PC-3 (cell line): ENCODE data around the gene TAS2R14. TPM values are rescaled to one million over a fixed set of nuclear protein-coding genes. Genes with fewer than 3 reads are reported as not detected.

Experiments used
- ATAC-seq: fragments of 200-7000 bp; cut with Tn5 transposase; 2 replicates; pipeline ENCODE4 v1.9.1; 2020; ENCODE audit warnings: mild to moderate bottlenecking, moderate library complexity
- BruUV-seq: library from RNA; stranded (reverse); fragments of 400-500 nt; replicated peaks from 2 replicates; lab custom pipeline; 2021; lab: Mats Ljungman, UMichigan
- CTCF ChIA-PET: fragments of 300-600 bp; sonication (Branson Sonifier 250); formaldehyde crosslinking; loops from one replicate; lab custom pipeline; 2022; ENCODE audit warnings: antibody characterized with exemption; lab: Charles Lee
- POLR2A ChIA-PET: fragments of 300-600 bp; sonication (Branson Sonifier 250); formaldehyde crosslinking; loops from one replicate; lab custom pipeline; 2022; ENCODE audit warnings: antibody characterized with exemption; ENCODE audit not compliant: unreplicated experiment; lab: Charles Lee
- DNase-seq: peaks from one replicate; pipeline ENCODE4 v3.0.0-alpha.2; 2015
- H2AFZ ChIP-seq: fragments of 300-600 bp; sonication (generic); 2 replicates; pipeline ENCODE4 v1.6.0; 2016; ENCODE audit warnings: antibody characterized with exemption, low read length
- H3F3A ChIP-seq: fragments of 300-600 bp; sonication (generic); one replicate; pipeline ENCODE4 v1.6.0; 2017; ENCODE audit warnings: antibody characterized with exemption, low read length, control low read depth, mild to moderate bottlenecking; ENCODE audit not compliant: unreplicated experiment
- H3K27ac ChIP-seq: fragments of 300-600 bp; sonication (generic); 2 replicates; pipeline ENCODE4 v1.5.1; 2016; ENCODE audit warnings: mild to moderate bottlenecking, low read length
- H3K27me3 ChIP-seq: fragments of 300-600 bp; sonication (generic); 2 replicates; pipeline ENCODE4 v1.6.1; 2016; ENCODE audit warnings: low read length, mixed read lengths
- H3K36me3 ChIP-seq: fragments of 300-600 bp; sonication (generic); 2 replicates; pipeline ENCODE4 v1.6.1; 2016; ENCODE audit warnings: low read depth, mixed run types, low read length, mixed read lengths
- H3K4me1 ChIP-seq: fragments of 300-600 bp; sonication (generic); 2 replicates; pipeline ENCODE4 v1.5.1; 2016; ENCODE audit warnings: low read length; ENCODE audit not compliant: insufficient read depth
- H3K4me2 ChIP-seq: fragments of 300-600 bp; sonication (generic); 2 replicates; pipeline ENCODE4 v1.6.0; 2016; ENCODE audit warnings: low read length
- H3K4me3 ChIP-seq: fragments of 300-600 bp; sonication (generic); 2 replicates; pipeline ENCODE4 v1.5.1; 2016; ENCODE audit warnings: mild to moderate bottlenecking, low read length, mixed read lengths
- H3K79me2 ChIP-seq: fragments of 300-600 bp; sonication (generic); 2 replicates; pipeline ENCODE4 v1.6.1; 2017; ENCODE audit warnings: low read length, mixed read lengths
- H3K9ac ChIP-seq: fragments of 300-600 bp; sonication (generic); 2 replicates; pipeline ENCODE4 v1.6.0; 2016; ENCODE audit warnings: mild to moderate bottlenecking, low read length
- H3K9me2 ChIP-seq: fragments of 300-600 bp; sonication (generic); replicated peaks from 2 replicates; pipeline ENCODE4 v1.6.1; 2016; ENCODE audit warnings: mixed run types, low read length, mixed read lengths
- H3K9me3 ChIP-seq: fragments of 300-600 bp; sonication (generic); 2 replicates; pipeline ENCODE4 v1.6.1; 2016; ENCODE audit warnings: low read length, mixed read lengths
- H4K20me1 ChIP-seq: fragments of 300-600 bp; sonication (generic); 2 replicates; pipeline ENCODE4 v1.6.1; 2016; ENCODE audit warnings: low read length, mixed read lengths
- EZH2 ChIP-seq: fragments of 300-600 bp; sonication (generic); IDR thresholded peaks from one replicate; pipeline ENCODE4 v1.6.1; 2017; ENCODE audit warnings: antibody characterized with exemption, mild to moderate bottlenecking, low read length; ENCODE audit not compliant: unreplicated experiment
- EZH2phosphoT487 ChIP-seq: fragments of 300-600 bp; sonication (generic); IDR thresholded peaks from 2 replicates; pipeline ENCODE4 v1.6.1; 2018; ENCODE audit warnings: mild to moderate bottlenecking, antibody characterized with exemption, low read length, borderline replicate concordance
- intact Hi-C: fragments of 100-400 bp; cut with micrococcal nuclease; formaldehyde crosslinking; loops from 2 replicates; pipeline ENCODE4 v1.9.0; 2023
- total RNA-seq: library from RNA; depleted of rRNA; stranded (reverse); fragments of >200 nt; gene quantifications from 2 replicates; pipeline ENCODE4 v1.2.3, GENCODE V29; 2014
- TF ChIP-seq, protein P1 (sequence below): fragments of 300-600 bp; sonication (generic); conservative IDR thresholded peaks from 2 replicates; pipeline ENCODE4 v1.5.1; 2017; ENCODE audit warnings: antibody characterized with exemption, low read depth, mild to moderate bottlenecking, low read length

TAS2R14 gene
- total RNA-seq, 1 experiment from 2014 or later = 1.8 TPM

DNA sequence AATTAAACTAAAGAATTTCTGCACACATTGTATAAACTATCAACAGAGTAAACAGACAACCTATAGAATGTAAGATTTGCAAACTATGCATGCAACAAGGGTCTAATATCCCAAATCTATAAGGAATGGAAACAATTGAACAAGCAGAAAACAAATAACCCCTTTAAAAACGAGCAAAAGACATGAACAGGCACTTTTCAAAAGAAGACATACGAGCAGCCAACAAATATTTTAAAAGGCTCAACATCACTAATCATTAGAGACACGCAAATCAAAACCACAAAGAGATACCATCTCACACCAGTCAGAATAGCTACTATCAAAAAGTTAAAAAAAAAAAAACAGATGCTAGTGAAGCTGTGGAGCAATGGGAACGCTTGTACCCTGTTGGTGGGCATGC, 34.4 kb downstream of the TAS2R14 start:
- Histone ChIP-seq H3K4me3 (no peak overlapping the region), H3K9me2 (no peaks in the 10 kb centered on the region), H3K4me2 (no peak overlapping the region), H3K4me1 (no peaks in the 10 kb centered on the region), H3K9me3 (no peaks in the 10 kb centered on the region), H4K20me1 (no peaks in the 10 kb centered on the region), H3K36me3 (no peaks in the 10 kb centered on the region), H3K79me2 (no peaks in the 10 kb centered on the region), H3K9ac (no peak overlapping the region), H3F3A (no peaks in the 10 kb centered on the region), H3K27ac (no peak overlapping the region), H2AFZ (no peak overlapping the region), H3K27me3 (no peaks in the 10 kb centered on the region)
- ATAC-seq (no peak), DNase-seq (no peak)
- intact Hi-C loops = no loop called here
- no peak for TF ChIP-seq EZH2
- TF ChIP-seq, protein P1, sequence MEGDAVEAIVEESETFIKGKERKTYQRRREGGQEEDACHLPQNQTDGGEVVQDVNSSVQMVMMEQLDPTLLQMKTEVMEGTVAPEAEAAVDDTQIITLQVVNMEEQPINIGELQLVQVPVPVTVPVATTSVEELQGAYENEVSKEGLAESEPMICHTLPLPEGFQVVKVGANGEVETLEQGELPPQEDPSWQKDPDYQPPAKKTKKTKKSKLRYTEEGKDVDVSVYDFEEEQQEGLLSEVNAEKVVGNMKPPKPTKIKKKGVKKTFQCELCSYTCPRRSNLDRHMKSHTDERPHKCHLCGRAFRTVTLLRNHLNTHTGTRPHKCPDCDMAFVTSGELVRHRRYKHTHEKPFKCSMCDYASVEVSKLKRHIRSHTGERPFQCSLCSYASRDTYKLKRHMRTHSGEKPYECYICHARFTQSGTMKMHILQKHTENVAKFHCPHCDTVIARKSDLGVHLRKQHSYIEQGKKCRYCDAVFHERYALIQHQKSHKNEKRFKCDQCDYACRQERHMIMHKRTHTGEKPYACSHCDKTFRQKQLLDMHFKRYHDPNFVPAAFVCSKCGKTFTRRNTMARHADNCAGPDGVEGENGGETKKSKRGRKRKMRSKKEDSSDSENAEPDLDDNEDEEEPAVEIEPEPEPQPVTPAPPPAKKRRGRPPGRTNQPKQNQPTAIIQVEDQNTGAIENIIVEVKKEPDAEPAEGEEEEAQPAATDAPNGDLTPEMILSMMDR = no peak
- TF ChIP-seq EZH2phosphoT487 = no peak
- no TSS peak for BruUV-seq
- ChIA-PET POLR2A (no interaction called here), CTCF (no interaction called here)

DNA sequence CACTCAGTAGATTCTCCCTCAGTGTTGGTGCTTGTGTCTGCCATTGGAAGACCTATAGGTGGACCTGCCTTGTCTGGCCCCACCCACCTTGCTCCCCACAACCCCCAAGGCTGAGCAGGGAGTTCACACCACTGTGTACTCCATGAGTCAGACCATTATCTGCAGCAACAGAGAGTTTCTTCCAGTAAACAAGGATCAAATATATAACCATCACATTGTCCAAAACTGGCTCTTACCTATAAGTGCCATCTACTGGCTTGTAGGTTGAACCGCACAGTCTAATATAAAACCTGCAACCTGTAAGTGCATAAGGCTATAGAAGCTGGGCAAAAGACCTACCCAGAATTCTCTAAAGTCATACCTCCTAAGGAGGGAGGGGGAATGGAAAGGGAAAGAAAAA, 37.6 kb downstream of the TAS2R14 start:
- Histone ChIP-seq H3K36me3 (no peaks in the 10 kb centered on the region), H3K9me2 (no peaks in the 10 kb centered on the region), H3K79me2 (no peaks in the 10 kb centered on the region), H2AFZ (no peak overlapping the region), H4K20me1 (no peaks in the 10 kb centered on the region), H3K4me2 (no peak overlapping the region), H3K4me1 (no peaks in the 10 kb centered on the region), H3K4me3 (no peak overlapping the region), H3K9me3 (no peaks in the 10 kb centered on the region), H3F3A (no peaks in the 10 kb centered on the region), H3K9ac (no peak overlapping the region), H3K27me3 (no peaks in the 10 kb centered on the region), H3K27ac (no peak overlapping the region)
- TF ChIP-seq, protein P1 = peak; percentile 57
- TF ChIP-seq EZH2phosphoT487 = no peak
- DNase-seq (peak; percentile 45), ATAC-seq (peak; percentile 77)
- intact Hi-C loops = loop anchor here (2.0 kb wide), 1 partner anchor 131 kb away; no protein-coding TSS in a partner anchor
- POLR2A ChIA-PET = no interaction called here
- BruUV-seq = no TSS peak
- CTCF ChIA-PET = no interaction called here

DNA sequence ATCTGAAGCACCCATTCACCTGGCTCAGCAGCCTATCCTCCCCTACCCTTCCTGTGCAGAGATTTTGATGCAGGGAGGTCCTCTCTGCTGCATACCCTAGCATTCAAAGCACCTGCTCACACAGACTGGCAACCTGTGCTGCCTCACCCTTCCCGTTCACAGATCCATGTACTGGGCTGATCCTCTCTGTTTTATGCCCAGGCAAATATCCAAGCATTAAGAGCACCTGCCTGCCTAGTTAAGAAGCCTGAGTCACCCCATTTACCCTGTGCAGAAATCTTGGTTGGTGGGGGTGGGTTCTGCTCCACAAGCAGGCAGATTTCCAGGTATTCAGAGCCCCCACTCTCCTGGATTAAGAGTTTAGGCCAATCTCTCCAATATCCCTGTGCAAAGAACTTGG, 38.1 kb downstream of the TAS2R14 start:
- Histone ChIP-seq H3K79me2 (no peaks in the 10 kb centered on the region), H3K4me1 (no peaks in the 10 kb centered on the region), H3K9ac (no peak overlapping the region), H2AFZ (no peak overlapping the region), H3F3A (no peaks in the 10 kb centered on the region), H3K27me3 (no peaks in the 10 kb centered on the region), H3K36me3 (no peaks in the 10 kb centered on the region), H3K9me2 (no peaks in the 10 kb centered on the region), H3K27ac (no peak overlapping the region), H3K4me3 (no peak overlapping the region), H4K20me1 (no peaks in the 10 kb centered on the region), H3K9me3 (no peaks in the 10 kb centered on the region), H3K4me2 (no peak overlapping the region)
- TF ChIP-seq, protein P1 = no peak
- TF ChIP-seq EZH2phosphoT487 = no peak
- TF ChIP-seq EZH2 = no peak
- ATAC-seq (no peak; the same call in 1 of the 2 replicates), DNase-seq (no peak)
- no TSS peak for BruUV-seq
- ChIA-PET CTCF (no interaction called here), POLR2A (no interaction called here)
- intact Hi-C loops = loop anchor here (2.0 kb wide), 1 partner anchor 130 kb away; no protein-coding TSS in a partner anchor
